HEK293 (cell line): Measurements from ENCODE around the gene MSH4.
"Not testable (repeated sequence)": the region's sequence is repeated elsewhere in the genome, so short reads cannot be mapped to it uniquely, and the experiment has no call there.

Source experiments
- CTCF ChIA-PET: fragments of 350-600 bp; formaldehyde crosslinking; extraction: SDS; loops from one replicate; lab custom pipeline; 2021; ENCODE audit warnings: antibody characterized with exemption; lab: Yijun Ruan, JAX
- POLR2A ChIA-PET: fragments of 300-600 bp; formaldehyde crosslinking; extraction: SDS; loops from one replicate; lab custom pipeline; 2020; ENCODE audit warnings: antibody characterized with exemption, inconsistent platforms; lab: Yijun Ruan, JAX
- H3K27ac ChIP-seq: fragments of 200-500 bp; sonication (Bioruptor generic); 2 replicates; pipeline ENCODE4 v1.5.1; 2014; ENCODE audit warnings: low read depth, low read length, control low read depth, inconsistent platforms; ENCODE audit errors: extremely low read depth
- H3K36me3 ChIP-seq, 2 experiments: fragments of 200-500 bp in 1 of 2; sonication (Bioruptor generic) in 1 of 2; 1 replicate in 1 of 2; 2 replicates in 1 of 2; pipeline ENCODE4 v1.5.1; 2014 to 2017; ENCODE audit warnings: inconsistent platforms in 2 of 2, low read length in 2 of 2; ENCODE audit not compliant: control insufficient read depth in 2 of 2, insufficient read depth in 1 of 2
- H3K4me1 ChIP-seq: fragments of 200-500 bp; sonication (Bioruptor generic); 2 replicates; pipeline ENCODE4 v1.5.1; 2014; ENCODE audit warnings: mild to moderate bottlenecking, low read length, inconsistent platforms; ENCODE audit not compliant: control insufficient read depth, insufficient read depth
- H3K4me3 ChIP-seq: 2 replicates; pipeline ENCODE4 v1.5.1; 2011; ENCODE audit warnings: low read depth, mild to moderate bottlenecking, control low read depth, low read length, moderate library complexity
- H3K9me3 ChIP-seq: fragments of 200-500 bp; sonication (Bioruptor generic); 2 replicates; pipeline ENCODE4 v1.5.1; 2014; ENCODE audit warnings: low read depth, low read length, inconsistent platforms; ENCODE audit not compliant: control insufficient read depth, insufficient read depth
- REST ChIP-seq: fragments of 450-650 bp; formaldehyde crosslinking; IDR thresholded peaks from 2 replicates; pipeline ENCODE4 v1.5.1; 2016; ENCODE audit warnings: missing biosample characterization, missing genetic modification characterization
- ZBTB17 ChIP-seq: fragments of 450-650 bp; formaldehyde crosslinking; IDR thresholded peaks from 2 replicates; pipeline ENCODE4 v1.5.1; 2016; ENCODE audit warnings: missing biosample characterization, missing genetic modification characterization
- ZNF16 ChIP-seq: fragments of 450-650 bp; formaldehyde crosslinking; IDR thresholded peaks from 2 replicates; pipeline ENCODE4 v1.5.1; 2016; ENCODE audit warnings: low read depth, missing biosample characterization, missing genetic modification characterization
- ZNF202 ChIP-seq: fragments of 450-650 bp; formaldehyde crosslinking; IDR thresholded peaks from 2 replicates; pipeline ENCODE4 v1.5.1; 2016; ENCODE audit warnings: missing biosample characterization, missing genetic modification characterization, borderline replicate concordance
- ZNF214 ChIP-seq: fragments of 450-650 bp; formaldehyde crosslinking; IDR thresholded peaks from 2 replicates; pipeline ENCODE4 v1.5.1; 2017; ENCODE audit warnings: missing biosample characterization, mild to moderate bottlenecking, missing genetic modification characterization, borderline replicate concordance
- ZNF223 ChIP-seq: fragments of 450-650 bp; formaldehyde crosslinking; IDR thresholded peaks from 2 replicates; pipeline ENCODE4 v1.5.1; 2016; ENCODE audit warnings: missing biosample characterization, missing genetic modification characterization
- ZNF266 ChIP-seq: fragments of 450-650 bp; formaldehyde crosslinking; IDR thresholded peaks from 2 replicates; pipeline ENCODE4 v1.5.1; 2016; ENCODE audit warnings: missing biosample characterization, missing genetic modification characterization, low read depth
- ZNF561 ChIP-seq: fragments of 450-650 bp; IDR thresholded peaks from 2 replicates; pipeline ENCODE4 v1.5.1; 2018; ENCODE audit warnings: missing biosample characterization, missing genetic modification characterization, borderline replicate concordance
- ZNF654 ChIP-seq: fragments of 450-650 bp; formaldehyde crosslinking; IDR thresholded peaks from 2 replicates; pipeline ENCODE4 v1.5.1; 2016; ENCODE audit warnings: low read depth, missing biosample characterization, missing genetic modification characterization
- ZNF658 ChIP-seq: fragments of 450-650 bp; formaldehyde crosslinking; IDR thresholded peaks from 2 replicates; pipeline ENCODE4; 2016; ENCODE audit warnings: missing biosample characterization, missing genetic modification characterization
- ZSCAN30 ChIP-seq: fragments of 450-650 bp; IDR thresholded peaks from 2 replicates; pipeline ENCODE4 v1.5.1; 2018; ENCODE audit warnings: missing biosample characterization, mild to moderate bottlenecking, missing genetic modification characterization, moderate library complexity
- TF ChIP-seq, protein P1 (sequence below): fragments of 450-650 bp; formaldehyde crosslinking; IDR thresholded peaks from 2 replicates; pipeline ENCODE4 v1.5.1; 2017; ENCODE audit warnings: missing biosample characterization, missing genetic modification characterization
- TF ChIP-seq, protein P2 (sequence below): fragments of 450-650 bp; formaldehyde crosslinking; IDR thresholded peaks from 2 replicates; pipeline ENCODE4 v1.5.1; 2016; ENCODE audit warnings: missing biosample characterization, missing genetic modification characterization

The MSH4 gene

DNA sequence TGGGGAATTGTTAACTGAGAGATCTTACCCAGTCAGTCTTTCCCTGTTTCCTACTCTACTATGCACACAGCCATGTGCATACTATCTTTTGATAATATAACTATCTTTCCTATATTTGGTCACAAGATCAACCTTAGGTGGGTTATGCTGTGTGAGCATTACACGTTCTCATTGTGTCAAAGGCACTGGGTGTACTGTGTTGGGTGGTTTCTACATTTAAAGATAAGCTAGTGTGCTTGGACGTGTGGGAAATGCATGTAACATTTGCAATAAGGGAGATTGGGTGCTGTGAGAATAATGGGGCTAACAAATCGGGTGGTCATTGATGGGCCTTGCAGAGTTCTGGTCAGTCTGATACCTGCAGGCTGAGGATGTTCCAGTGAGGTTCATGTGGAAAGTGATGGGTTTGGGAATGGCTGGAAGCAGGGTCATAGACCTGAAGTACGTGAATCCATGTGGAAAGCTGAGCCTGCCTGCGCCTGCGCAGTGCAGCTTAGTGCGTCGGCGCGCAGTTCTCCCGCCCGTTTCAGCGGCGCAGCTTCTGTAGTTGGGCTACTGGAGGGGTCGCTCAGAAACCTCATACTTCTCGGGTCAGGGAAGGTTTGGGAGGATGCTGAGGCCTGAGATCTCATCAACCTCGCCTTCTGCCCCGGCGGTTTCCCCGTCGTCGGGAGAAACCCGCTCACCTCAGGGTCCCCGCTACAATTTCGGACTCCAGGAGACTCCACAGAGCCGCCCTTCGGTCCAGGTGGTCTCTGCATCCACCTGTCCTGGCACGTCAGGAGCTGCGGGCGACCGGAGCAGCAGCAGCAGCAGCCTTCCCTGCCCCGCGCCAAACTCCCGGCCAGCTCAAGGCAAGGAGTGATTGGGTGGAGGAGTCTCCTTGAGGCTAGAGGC is at the start of gene MSH4:
MSH4 (plus strand) TSS at position 507 of the 897 bp plus-strand sequence; CDS start at position 611, 104 bp downstream.
- H3K4me1 ChIP-seq: no peaks in the 10 kb centered on the region
- H3K27ac ChIP-seq: no peak within 1 kb of the TSS
- no peak within 1 kb of the TSS for H3K4me3 ChIP-seq
- CTCF ChIA-PET: no interaction called here
- TF ChIP-seq ZNF654 (tag by site-specific recombination) (no peak), ZNF561 (tag by site-specific recombination) (no peak)
- TF ChIP-seq, protein P1, sequence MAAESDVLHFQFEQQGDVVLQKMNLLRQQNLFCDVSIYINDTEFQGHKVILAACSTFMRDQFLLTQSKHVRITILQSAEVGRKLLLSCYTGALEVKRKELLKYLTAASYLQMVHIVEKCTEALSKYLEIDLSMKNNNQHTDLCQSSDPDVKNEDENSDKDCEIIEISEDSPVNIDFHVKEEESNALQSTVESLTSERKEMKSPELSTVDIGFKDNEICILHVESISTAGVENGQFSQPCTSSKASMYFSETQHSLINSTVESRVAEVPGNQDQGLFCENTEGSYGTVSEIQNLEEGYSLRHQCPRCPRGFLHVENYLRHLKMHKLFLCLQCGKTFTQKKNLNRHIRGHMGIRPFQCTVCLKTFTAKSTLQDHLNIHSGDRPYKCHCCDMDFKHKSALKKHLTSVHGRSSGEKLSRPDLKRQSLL (tag by site-specific recombination): no peak
- H3K9me3 ChIP-seq: no peaks in the 10 kb centered on the region
- POLR2A ChIA-PET: interaction anchor here (0.7 to 1.5 kb wide), 3 partner anchors 8 to 10 kb away, joined by 3 to 4 read pairs (median 4); partner anchors contain the start of gene RABGGTB
- peaks cover 28 to 55% of the 10 kb centered on the region in 2 experiments for H3K36me3 ChIP-seq

- H3K27ac ChIP-seq, POLR2A ChIA-PET, H3K4me1 ChIP-seq, H3K4me3 ChIP-seq, CTCF ChIA-PET, H3K9me3 ChIP-seq: not testable (repeated sequence)
- H3K36me3 ChIP-seq: peaks cover 0 to 30% of the 10 kb centered on the region in 2 experiments; a peak in 2 of 3 replicates
Measured at GRCh38 chr1:75757210-75757609, 39.5 kb upstream of the MSH4 start.

DNA sequence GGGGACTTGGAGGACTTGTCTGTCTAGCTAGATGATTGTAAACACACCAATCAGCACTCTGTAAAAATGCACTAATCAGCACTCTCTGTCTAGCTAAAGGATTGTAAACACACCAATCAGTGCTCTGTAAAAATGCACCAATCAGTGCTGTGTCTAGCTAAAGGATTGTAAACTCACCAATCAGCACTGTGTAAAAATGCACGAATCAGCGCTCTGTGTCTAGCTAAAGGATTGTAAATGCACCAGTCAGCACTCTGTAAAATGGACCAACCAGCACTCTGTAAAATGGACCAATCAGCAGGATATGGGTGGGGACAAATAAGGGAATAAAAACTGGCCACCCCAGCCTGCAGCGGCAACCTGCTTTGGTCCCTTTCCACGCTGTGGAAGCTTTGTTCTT is 38.1 kb upstream of the MSH4 start:
- peaks cover 0 to 22% of the 10 kb centered on the region in 2 experiments; a peak in 2 of 3 replicates for H3K36me3 ChIP-seq
- POLR2A ChIA-PET, H3K4me1 ChIP-seq, H3K27ac ChIP-seq, H3K9me3 ChIP-seq, H3K4me3 ChIP-seq: not testable (repeated sequence)
- CTCF ChIA-PET: interaction anchor here (0.7 kb wide), 1 partner anchor 61 kb away, joined by 3 read pairs; no protein-coding TSS in a partner anchor

- ChIA-PET POLR2A (interaction anchor here (1.0 kb wide), 1 partner anchor 22 kb away, joined by 4 read pairs; the partner anchor contains the start of gene RABGGTB), CTCF (no interaction called here)
- Histone ChIP-seq H3K4me1 (no peaks in the 10 kb centered on the region), H3K36me3 (peaks cover 0 to 7% of the 10 kb centered on the region in 2 experiments; a peak in 2 of 3 replicates), H3K27ac (no peak overlapping the region), H3K4me3 (no peak overlapping the region), H3K9me3 (no peaks in the 10 kb centered on the region)
- TF ChIP-seq ZNF658 (tag by site-specific recombination) (no peak), ZNF266 (tag by site-specific recombination) (no peak), ZNF214 (tag by site-specific recombination) (no peak), ZNF202 (no peak), ZNF223 (tag by site-specific recombination) (no peak)
Measured at GRCh38 chr1:75764057-75764655, 32.5 kb upstream of the MSH4 start.

- ChIA-PET POLR2A (interaction anchor here (0.7 to 1.8 kb wide), 2 partner anchors 20 to 22 kb away, joined by 4 to 7 read pairs; partner anchors contain the start of gene RABGGTB), CTCF (no interaction called here)
- H3K36me3 ChIP-seq: peaks cover 0 to 7% of the 10 kb centered on the region in 2 experiments; a peak in 2 of 3 replicates
- H3K4me3 ChIP-seq: no peak overlapping the region
- H3K27ac ChIP-seq: no peak overlapping the region
- no peaks in the 10 kb centered on the region for H3K9me3 ChIP-seq
- H3K4me1 ChIP-seq: no peaks in the 10 kb centered on the region
- TF ChIP-seq ZSCAN30 (tag by site-specific recombination): no peak
- TF ChIP-seq ZNF16 (tag by site-specific recombination): no peak
- no peak for TF ChIP-seq REST (tag by site-specific recombination)
- TF ChIP-seq, protein P2, sequence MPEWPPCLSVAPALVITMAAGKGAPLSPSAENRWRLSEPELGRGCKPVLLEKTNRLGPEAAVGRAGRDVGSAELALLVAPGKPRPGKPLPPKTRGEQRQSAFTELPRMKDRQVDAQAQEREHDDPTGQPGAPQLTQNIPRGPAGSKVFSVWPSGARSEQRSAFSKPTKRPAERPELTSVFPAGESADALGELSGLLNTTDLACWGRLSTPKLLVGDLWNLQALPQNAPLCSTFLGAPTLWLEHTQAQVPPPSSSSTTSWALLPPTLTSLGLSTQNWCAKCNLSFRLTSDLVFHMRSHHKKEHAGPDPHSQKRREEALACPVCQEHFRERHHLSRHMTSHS: no peak
- no peak for TF ChIP-seq ZBTB17 (tag by site-specific recombination)
Measured at GRCh38 chr1:75765697-75766355, 30.9 kb upstream of the MSH4 start.
